Measurements from ENCODE around the gene PNKP.

Gene PNKP

DNA sequence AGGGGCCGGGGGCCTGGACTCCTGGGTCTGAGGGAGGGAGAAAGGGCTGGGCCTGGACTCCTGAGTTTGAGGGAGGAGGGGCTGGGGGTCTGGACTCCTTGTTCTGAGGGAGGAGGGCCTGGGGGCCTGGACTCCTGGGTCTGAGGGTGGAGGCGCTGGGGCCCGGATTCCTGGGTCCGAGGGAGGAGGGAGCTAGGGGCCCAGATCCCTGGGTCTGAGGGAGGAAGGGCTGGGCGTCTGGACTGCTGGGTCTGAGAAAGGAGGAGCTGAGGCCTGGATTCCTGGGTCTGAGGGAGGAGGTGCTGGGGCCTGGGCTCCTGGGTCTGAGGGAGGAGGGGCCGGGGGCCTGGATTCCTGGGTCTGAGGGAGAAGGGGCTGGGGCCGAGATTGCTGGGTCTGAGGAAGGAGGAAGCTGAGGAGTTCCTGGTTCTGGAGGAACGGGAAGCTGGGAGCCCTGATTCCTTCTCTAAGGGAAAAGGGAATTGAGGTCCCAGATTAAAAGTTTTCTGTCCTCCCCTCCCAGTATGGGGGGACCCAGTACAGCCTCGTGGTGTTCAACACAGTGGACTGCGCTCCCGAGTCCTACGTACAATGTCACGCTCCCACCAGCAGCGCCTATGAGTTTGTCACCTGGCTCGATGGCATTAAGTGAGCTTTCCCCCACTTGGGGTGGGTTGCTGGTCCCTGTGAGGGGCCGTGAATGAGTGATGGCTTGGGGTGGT lies 48.6 kb downstream of the PNKP start:
- POLR2A ChIA-PET: interaction anchor here (1.1 kb wide), 1 partner anchor 32 kb away, joined by 4 read pairs; the partner anchor contains the start of gene PTOV1
- TF ChIP-seq, protein P1, sequence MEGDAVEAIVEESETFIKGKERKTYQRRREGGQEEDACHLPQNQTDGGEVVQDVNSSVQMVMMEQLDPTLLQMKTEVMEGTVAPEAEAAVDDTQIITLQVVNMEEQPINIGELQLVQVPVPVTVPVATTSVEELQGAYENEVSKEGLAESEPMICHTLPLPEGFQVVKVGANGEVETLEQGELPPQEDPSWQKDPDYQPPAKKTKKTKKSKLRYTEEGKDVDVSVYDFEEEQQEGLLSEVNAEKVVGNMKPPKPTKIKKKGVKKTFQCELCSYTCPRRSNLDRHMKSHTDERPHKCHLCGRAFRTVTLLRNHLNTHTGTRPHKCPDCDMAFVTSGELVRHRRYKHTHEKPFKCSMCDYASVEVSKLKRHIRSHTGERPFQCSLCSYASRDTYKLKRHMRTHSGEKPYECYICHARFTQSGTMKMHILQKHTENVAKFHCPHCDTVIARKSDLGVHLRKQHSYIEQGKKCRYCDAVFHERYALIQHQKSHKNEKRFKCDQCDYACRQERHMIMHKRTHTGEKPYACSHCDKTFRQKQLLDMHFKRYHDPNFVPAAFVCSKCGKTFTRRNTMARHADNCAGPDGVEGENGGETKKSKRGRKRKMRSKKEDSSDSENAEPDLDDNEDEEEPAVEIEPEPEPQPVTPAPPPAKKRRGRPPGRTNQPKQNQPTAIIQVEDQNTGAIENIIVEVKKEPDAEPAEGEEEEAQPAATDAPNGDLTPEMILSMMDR (IDR thresholded peaks at IDR 0.05; ENCODE audit: insufficient read depth, low read length, missing control alignments): no peak
- H3K4me3 ChIP-seq (ENCODE audit: low read depth, low read length): peak overlapping the region; percentile 92
- DNase-seq (ENCODE audit: low read depth, low spot score): no peak
- CTCF ChIA-PET: interaction anchor here (1.0 to 1.4 kb wide), 3 partner anchors 9 to 102 kb away, joined by 4 to 7 read pairs (median 5); partner anchors contain the start of gene PTOV1

DNA sequence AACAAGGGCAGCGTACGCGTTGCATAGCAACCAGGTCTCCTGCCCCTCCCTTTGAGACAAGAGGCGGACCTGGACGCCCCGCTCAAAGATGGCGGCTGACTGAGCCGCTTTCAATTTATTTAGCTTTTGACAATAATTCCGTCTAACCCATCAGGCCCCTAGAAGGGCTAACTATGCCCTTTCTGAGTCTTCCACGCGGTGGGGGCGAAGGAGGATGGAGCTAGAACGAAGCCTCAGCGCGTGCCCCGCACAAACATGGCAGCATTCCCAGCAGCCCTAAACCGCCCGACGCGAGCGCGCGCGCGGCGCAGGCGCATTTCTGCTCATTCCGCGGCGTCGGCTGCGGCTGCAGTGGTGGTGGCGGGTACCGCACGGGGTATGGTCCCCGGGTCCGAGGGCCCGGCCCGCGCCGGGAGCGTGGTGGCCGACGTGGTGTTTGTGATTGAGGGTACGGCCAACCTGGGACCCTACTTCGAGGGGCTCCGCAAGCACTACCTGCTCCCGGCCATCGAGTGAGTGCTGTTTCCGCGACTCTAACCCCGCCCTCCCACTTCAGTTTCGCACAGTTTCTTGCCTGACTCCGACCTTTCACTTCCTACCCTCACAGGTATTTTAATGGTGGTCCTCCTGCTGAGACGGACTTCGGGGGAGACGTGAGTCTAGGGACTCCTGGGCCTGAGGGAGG lies 49.3 kb downstream of the PNKP start, which contains the start of gene MED25:
MED25 (plus strand) TSS at position 326 of the 685 bp plus-strand sequence; CDS start at position 379, 53 bp downstream.
- TF ChIP-seq, protein P1 (IDR thresholded peaks at IDR 0.05; ENCODE audit: insufficient read depth, low read length, missing control alignments): peak; percentile 25
- ChIA-PET POLR2A (interaction anchor here (1.1 kb wide), 1 partner anchor 33 kb away, joined by 4 read pairs; the partner anchor contains the start of gene PTOV1), CTCF (interaction anchor here (0.7 to 1.4 kb wide), 3 partner anchors 32 to 145 kb away, joined by 3 to 5 read pairs (median 4); partner anchors contain the start of gene PTOV1)
- no peak for DNase-seq (ENCODE audit: low read depth, low spot score)
- H3K4me3 ChIP-seq (ENCODE audit: low read depth, low read length): peak within 1 kb of the TSS; percentile 92

DNA sequence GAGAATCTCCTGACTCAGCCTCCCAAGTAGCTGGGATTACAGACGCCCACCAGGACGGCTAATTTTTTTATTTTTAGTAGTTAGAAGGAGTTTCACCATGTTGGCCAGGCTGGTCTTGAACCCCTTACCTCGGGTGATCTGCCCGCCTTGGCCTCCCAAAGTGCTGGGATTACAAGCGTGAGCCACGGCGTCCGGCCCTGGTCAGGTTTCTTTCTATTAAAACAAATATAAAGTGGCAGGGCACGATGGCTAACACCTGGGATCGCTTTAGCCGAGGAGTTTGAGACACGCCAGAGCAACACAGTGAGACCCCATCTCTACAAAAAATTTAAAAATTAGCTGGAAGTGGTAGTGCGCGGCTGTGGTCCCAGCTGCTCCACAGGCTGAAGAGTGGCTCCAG lies 50.8 kb downstream of the PNKP start:
- POLR2A ChIA-PET: no interaction called here
- CTCF ChIA-PET: no interaction called here
- DNase-seq (ENCODE audit: low read depth, low spot score): no peak
- no peak overlapping the region for H3K4me3 ChIP-seq (ENCODE audit: low read depth, low read length)
- TF ChIP-seq, protein P1 (IDR thresholded peaks at IDR 0.05; ENCODE audit: insufficient read depth, low read length, missing control alignments): no peak

DNA sequence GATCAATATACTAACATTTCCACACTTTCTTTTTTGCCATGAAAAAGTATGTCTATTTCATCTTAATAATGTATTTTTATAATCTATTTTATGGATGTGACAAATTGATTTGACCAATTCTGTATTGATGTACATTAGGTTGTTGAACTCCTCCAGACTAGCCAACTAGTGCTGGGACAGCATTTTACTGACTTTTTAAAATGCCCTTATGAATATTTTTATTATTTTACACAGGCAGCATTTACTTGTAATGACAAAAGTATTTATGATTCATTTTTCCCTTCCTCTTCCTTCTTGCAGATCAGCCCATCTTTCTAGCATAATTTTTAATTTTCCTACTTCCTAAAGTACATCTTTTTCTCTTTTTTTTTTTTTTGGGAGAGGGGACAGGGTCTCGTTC lies 53.4 kb downstream of the PNKP start:
- POLR2A ChIA-PET: no interaction called here
- TF ChIP-seq, protein P1 (IDR thresholded peaks at IDR 0.05; ENCODE audit: insufficient read depth, low read length, missing control alignments): no peak
- no peak overlapping the region for H3K4me3 ChIP-seq (ENCODE audit: low read depth, low read length)
- DNase-seq (ENCODE audit: low read depth, low spot score): no peak
- CTCF ChIA-PET: no interaction called here

DNA sequence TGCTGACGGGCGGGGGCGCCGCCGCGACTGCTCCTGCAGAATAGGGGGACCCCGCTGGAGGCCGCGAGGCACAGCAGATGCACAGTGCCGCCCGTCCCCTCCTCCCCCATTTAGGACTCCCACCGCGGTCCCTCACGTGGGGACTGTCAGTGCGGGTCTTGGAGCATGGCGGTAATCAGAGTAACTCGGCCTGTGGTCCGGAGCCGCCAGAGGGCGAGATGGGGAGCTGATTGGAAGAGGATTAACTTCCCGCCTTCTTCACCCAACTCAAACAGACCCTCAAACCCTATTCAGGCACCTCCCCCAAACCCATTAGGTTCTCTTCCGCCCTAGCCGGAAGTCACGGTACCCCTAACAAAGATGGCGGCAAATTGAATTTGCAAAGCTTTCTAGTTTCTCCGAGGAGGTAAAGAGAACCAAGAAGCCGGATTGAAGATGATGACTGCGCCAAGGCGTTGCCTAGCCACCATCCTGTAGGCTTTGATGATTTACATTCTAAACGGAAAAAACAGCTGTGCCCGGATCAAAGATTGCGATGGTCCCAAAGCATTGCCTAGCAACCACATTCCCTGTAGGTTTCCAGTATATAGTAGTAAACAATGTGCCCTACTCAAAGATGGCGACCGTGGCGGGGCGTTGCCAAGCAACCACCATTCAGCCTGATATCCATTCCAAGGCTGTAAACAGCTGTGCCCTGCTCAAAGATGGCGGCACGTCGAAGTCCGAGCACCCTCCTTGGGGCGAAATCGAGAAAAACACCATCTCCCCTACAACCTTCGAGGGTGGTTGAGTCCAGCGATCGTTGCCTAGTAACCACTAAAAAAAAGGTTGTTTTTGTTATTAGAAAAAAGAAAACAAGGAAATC lies 54.1 kb downstream of the PNKP start, which contains the start of gene FUZ:
FUZ (minus strand) TSS at position 296 of the 865 bp plus-strand sequence; CDS start at position 110, 186 bp downstream.
- TF ChIP-seq, protein P1 (IDR thresholded peaks at IDR 0.05; ENCODE audit: insufficient read depth, low read length, missing control alignments): peak; percentile 41
- CTCF ChIA-PET: interaction anchor here (0.8 to 1.2 kb wide), 5 partner anchors 9 to 132 kb away, joined by 3 to 4 read pairs (median 4); no protein-coding TSS in a partner anchor
- H3K4me3 ChIP-seq (ENCODE audit: low read depth, low read length): peak within 1 kb of the TSS; percentile 75
- POLR2A ChIA-PET: interaction anchor here (0.8 kb wide), 1 partner anchor 35 kb away, joined by 4 read pairs; no protein-coding TSS in a partner anchor
- DNase-seq (ENCODE audit: low read depth, low spot score): peak; percentile 89
